ENCODE results near the gene SPRR2G.
"Not testable (repeated sequence)": the region's sequence is repeated elsewhere in the genome, so short reads cannot be mapped to it uniquely, and the experiment has no call there.

The SPRR2G gene

DNA sequence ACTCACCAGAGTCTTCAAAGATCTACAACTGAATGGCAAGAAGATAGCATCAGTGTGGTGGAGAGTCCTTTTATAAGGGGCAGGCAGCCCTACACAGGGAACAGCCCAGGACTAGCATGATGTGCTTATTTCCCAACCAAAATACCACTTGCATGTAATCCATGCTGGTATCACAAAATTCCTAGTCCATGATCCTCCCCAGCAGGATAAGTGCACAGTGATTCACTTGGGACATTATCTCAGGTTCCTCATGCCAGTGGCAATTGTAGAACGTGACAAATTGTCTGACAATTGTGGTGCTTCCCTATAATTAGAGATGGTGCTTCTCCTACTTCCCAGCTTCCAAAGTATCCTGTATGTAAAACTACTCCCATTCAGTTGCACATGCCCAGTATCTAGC, at the start of gene SPRR2G:
SPRR2G (minus strand) TSS at position 45 of the 400 bp plus-strand sequence. CDS start 780 bp downstream, outside the sequence.
- no peak for DNase-seq

DNA sequence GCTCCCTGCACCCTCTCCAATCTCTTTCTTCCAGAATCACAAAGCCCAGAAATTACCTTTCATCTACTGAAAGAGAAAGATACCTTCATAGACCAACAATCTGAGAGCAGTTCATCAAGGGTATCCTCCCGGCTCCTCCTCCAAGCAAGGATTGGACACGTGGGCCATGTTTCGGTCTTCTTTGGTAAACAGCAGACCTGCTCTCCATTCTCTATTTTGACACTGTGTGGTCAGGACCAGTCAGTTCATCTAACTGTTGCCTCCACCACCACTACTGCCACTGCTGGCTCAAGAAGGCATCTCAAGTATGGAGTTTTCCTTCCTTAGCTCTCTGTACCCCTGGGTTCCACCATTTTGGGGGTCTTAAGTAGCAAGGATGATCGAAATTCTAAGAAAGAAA, 44.5 kb upstream of the SPRR2G start:
- no peak for DNase-seq

DNA sequence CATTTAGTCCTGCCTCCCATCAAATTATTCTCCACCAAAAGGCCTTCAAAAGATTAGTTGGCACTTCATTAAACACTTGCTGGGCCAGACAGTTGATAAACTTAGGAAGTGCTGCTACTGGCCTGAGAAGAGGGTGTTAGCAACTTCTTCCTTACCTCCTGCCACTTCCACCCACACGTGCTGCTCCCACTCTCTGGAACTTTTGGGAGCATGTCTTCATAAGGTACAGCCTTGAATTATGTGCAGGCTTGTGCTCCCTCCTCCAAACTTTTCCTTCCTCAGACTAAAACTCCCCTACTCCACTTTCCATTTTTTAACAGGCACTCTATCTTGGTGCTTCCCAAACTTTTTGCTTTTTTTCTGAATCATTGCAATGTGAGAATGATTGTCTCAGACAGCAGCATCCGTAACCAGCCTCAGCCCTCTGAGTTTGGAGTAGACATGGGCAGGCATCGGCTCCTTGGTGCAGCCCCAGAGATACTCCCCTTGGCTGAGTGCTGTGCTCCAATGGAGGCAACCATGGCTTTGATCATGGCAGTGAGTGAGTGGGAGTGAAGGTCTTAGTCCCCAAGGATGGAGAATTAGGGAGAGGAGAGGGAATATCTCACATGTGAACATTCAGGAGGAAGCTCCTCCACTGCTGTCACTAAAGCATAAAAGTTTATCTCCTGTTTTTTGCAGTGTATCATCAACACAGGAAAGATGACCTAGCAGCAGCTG, 43.8 kb upstream of the SPRR2G start:
- no peak for DNase-seq

DNA sequence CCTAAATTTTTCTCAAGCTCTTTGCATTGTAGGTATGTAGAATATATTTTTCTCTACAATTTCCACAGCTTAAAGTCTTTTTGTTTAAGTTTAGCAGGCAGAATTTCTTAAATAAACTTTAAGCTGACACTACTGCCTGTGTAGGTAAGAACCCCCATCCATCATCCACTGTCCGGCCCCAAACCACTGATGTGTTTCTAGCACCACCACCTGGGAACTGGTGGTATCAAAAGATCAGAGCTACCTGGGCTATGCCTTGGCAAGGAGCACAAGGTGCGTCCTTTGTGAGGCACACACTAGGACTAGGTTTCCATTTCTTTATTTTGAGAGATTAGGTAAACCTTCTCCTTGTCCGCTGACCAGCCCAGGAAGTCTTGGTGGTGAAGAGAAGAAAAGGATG, 42.0 kb upstream of the SPRR2G start:
- no peak for DNase-seq

DNA sequence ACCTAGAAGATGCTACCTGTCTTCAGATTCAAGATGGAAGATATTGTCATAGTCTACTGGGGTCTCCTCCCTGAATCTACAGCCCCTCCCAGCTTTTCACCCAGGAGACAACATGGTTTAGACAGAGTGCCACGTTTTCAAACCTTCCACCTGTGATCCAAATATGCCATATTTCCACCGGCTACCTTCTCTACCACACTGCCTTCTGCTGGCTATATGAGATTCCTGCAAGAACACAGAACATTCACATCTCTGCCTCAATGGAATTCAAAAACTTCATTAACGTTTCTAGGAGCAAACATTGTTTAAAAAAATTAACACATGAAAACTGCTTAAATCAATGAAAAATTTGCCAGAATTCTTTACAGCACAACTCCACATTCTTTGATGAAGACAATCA, 39.7 kb upstream of the SPRR2G start:
- DNase-seq: no peak

DNA sequence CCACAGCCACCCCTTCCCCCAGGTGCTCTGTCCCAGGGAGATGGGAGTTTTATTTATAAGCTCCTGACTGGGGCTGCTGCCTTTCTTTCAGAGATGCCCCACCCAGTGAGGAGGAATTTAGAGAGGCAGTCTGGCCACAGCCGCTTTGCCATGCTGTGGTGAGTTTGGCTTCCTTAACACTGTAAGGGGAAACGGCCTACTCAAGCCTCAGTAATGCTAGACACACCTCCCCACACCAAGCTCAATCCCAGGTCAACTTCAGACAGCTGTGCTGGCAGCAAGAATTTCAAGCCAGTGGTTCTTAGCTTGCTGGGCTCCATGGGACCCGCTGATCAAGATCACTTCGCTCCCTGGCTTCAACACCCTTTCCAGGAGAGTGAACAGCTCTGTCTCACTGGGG, 37.6 kb upstream of the SPRR2G start:
- DNase-seq: not testable (repeated sequence)

DNA sequence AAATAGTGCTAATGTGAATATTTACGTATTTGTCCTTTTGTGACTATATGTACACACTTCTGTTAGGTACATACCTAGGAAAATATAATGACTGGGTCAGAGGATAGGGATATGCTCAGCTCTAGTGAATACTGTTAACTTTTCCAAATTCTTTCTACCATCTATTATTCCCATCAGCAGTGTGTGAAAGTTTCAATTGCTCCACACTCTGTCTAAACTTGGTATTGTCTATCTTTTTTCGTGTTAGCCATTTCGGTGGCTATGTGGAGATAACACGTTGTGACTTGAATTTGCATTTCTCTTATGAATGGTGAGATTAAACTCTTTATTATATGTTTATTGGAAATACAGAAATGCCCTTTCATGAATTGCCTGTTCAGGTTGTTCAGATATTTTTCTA, 29.9 kb upstream of the SPRR2G start:
- no peak for DNase-seq

DNA sequence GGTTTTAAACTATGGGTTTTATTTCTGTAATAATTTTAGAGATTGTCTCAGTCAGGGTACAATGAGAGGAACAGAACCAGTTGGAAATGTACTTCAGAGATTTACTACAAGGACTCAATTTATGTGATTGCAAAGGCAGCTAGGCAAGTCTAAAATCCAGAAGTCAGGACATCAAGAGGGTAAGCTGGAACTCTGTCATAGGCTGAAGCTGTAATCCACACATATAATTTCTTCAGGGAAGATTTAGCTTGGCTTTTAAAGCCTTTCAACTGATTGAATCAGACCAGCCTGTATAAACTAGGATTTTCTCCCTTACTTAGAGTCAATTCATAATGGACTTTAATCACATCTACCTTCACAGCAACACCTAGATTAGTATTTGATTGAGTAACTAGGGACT, 28.2 kb upstream of the SPRR2G start:
- no peak for DNase-seq

DNA sequence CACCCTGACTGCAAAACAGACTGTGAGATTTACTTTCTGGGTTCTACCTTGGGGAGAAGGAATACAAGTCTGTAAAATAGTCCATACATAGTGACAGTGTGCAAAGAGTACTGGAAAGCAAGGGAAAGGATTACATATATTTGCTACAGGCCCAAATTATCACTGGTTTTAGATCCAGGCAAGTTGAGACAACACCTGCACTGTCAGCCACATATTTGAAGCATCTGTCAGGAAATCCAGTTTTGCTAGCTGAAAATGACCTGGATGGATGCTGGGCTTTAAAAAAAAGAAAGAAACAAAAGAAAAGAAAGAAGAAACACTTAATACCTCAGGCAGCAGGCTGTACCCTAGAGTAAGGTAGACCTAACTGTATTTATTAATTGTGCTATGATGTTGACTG, 23.9 kb upstream of the SPRR2G start:
- DNase-seq: no peak

DNA sequence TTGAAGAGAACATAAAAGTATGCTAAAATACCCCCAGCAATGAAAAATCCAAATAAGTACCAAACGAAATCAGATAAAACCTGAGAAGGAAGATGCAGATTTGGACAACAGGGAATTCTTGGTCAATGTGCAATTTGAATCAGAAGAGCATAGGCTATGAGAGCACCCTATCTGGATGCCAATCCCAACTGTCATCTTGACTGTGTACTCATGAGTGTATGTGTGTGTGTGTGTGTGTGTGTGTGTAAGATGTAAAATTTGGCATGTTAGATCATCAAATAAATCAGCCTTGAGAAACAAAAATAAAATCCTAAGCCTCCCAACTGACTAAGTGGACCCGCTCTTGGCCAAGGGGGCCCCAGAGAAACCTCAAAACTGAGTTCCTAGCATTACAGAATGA, 18.0 kb upstream of the SPRR2G start:
- DNase-seq: no peak

DNA sequence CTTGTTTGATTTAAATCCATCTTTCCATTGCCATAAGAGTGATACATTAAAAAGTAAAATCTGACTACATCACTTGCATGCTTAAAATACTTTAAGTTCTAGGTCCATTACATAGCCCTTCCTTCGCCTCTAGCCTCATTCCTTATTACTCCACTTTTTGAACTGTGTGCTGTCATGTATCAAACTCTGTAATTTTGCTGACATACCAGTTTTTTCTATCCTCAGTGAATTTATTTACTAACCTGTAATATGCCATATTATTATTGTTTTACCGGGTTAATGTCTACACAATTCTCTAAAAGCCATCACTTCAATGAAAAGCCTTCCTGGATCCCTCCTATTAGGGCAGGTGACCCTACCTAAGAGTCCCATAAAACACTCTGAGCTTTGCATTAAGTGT, 4.9 kb upstream of the SPRR2G start:
- no peak for DNase-seq

DNA sequence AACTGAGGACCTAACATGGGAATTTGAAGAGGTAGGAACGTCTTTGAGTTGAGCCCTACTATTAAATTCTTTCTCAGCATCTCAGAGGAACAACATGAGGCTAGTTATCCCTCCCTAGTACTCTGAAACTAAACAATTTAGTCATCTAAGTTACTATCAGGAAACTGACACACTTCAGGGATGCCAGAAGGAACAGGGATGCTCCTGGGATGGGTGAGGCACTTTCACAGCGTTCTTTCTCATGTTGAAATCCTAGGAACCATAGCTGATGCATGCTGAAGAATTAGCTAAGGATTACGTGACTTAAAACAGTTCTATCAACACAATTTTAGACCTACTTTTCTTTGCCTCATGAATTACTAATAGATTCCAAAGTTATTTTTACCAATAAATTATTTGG, 1.8 kb upstream of the SPRR2G start:
- no peak for DNase-seq

DNA sequence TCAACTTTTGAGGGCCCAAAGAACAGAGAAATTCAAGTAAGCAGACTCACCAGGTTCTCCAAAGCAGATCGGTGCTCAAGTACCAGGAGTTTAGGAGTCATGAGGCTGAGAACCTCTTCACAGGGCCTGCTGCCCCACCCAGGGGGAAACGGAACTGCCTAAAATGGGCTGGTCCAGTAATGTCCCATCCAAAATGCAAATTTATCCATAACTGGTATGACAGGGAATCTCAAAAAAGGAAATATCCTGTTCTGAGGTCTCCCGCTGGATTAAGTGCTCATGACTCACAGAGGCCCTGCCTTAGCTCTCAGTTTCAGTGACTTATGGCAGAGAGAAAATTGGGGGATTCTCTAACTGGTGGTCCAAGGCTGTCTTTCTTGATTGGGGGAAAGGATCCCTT, 9.3 kb downstream of the SPRR2G start:
- DNase-seq: no peak

DNA sequence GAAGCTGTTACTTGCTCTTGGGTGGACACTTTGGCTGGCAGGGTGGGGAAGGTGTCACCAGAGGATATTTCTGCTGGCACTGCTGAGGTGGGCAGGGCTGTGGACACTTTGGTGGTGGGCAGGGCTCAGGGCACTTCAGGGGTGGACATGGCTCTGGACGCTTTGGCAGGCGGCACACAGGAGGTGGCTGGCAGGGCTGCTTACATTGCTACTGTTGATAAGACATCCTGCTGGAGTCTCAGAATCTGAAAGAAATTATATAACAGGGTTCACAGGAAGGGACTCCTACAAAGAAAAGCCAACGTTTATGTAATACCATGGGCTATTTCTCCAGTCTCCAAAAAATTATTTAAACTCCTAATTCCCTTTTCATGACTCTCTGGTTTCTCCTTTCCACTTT, 10.2 kb downstream of the SPRR2G start:
- no peak for DNase-seq

DNA sequence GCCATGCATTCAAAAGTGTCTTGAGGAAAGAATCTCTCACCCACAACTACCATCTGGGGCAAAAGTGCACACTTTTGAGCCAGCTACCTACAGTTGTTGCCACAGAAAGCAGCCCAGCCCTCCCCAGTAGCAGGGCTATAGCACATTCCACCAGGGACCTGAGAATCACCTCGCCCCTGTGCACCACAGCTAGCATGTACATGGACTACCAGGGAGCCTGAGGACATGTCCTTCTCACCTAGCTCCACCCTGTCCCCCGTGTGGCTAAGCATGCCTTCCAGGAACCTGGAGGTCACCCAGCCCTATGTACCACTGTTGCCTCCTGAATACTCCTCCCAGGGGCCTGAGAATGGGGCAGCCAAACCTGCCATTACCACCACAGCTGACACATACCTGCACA, 16.9 kb downstream of the SPRR2G start:
- DNase-seq: no peak

DNA sequence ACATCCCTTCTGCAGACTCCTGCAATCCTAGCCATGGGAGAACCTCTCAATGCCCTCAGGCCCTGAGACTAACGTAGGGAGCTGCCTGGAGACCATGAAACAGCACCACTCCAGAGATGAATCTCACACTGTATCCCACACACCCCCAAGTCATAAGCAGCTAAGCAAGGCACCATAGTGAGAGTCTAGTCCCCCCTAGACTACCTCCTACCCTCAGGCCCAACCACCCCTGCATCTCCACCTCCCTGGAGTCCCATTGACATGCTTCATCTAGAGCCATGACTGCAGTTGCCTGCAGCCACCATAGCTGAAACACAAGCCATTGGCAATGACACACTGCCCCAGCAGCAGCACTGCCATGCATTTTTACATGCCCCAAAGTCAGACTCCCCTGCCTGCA, 17.4 kb downstream of the SPRR2G start:
- no peak for DNase-seq

DNA sequence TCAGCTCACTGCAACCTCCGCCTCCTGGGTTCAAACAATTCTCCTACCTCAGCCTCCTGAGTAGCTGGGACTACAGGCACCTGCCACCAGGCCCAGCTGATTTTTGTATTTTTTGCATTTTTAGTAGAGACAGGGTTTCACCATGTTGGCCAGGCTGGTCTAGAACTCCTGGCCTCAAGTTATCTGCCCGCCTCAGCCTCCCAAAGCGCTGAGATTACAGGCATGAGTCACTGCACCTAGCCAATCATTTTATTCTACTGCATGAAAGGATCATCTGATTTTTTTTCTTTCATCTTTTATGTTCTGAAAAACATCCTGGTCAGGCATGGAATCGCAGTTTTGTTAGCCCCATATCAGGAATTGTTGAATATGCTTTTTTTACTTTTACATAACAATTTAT, 22.0 kb downstream of the SPRR2G start:
- not testable (repeated sequence) for DNase-seq

DNA sequence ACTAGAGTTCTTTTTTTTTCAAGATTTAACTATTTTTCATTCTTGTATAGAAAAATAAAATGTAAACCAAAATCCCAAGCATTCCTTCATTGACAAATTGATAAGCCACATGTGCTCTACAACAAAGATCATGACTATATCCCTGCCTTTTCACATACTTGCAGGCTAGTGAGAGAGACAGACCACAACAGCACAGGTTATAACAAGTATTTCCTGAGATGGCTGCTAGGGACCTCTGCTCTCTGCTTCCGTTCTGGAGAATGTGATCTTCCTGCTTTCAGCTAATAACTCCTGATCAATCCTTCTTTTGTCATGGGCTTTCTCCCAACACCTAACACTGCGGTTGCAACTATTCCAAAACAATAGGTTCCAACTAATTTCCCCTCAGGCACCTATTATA, 23.4 kb downstream of the SPRR2G start:
- DNase-seq: no peak

DNA sequence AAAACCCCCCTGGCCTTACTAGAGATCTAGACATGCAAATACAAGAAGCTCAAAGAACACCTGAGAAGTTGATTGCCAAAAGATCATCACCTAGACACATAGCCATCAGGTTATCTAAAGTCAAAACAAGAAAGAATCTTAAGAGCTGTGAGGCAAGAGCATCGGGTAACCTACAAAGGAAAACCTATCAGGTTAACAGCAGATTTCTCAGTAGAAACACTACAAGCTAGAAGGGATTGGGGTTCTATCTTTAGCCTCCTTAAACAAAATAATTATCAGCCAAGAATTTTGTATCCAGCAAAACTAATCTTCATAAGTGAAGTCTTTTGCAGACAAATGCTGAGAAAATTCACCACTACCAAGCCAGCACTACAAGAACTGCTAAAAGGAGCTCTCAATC, 25.2 kb downstream of the SPRR2G start:
- no peak for DNase-seq

DNA sequence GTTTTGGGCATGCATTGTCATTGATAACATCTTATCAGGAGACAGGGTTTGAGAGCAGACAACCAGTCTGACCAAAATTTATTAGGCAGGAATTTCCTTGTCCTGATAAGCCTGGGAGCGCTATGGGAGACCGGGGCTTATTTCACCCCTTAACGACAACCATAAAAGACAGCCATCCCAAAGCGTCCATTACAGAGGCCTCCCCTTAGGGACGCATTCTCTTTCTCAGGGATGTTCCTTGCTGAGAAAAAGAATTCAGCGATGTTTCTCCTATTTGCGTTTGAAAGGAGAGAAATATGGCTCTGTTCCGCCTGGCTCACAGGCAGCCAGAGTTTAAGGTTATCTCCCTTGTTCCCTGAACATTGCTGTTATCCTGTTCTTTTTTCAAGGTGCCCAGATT, 26.9 kb downstream of the SPRR2G start:
- not testable (repeated sequence) for DNase-seq

DNA sequence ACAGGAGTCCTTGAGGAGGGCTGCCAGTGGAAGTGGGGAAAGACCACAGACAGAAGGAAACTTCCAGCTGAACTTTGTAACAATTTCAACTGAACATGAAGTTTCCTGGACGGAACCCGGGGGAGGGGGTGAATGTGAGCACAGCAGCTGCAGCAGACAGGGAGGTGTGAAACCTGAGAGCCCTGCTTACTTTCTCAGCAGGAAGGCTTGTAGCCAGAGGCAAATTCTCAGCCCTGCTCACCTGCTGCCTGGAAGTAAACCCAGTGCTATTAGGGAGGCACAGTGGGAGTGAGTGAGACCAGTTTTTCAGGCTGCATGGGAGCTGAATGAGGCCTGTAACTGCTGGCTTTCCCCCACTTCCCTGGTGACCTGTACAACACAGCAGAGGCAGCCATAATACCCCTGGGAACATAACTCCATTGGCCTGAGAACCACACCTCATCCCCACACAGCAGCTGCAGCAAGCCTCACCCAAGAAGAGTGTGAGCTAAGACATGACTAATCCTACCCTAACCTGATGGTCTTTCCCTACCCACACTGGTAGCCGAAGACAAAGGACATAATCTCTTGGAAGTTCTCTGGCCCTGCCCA, 27.8 kb downstream of the SPRR2G start:
- no peak for DNase-seq

DNA sequence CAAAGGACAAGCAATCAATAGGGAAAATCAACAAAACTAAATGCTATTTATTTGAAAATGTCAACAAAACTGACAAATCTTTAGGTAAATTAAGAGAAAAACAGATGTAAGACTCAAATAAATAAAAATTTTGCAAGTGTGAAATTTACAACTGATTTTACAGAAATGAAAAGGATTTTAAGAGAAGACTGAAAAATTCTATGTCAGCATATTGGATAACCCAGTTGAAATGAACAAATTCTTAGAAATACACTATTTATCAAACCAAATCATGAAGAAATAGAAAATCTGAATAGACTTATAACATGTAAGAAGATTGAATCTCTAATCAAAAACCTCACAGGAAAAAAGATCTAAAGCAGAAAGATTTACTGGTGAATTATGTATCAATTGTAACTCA, 29.7 kb downstream of the SPRR2G start:
- no peak for DNase-seq

DNA sequence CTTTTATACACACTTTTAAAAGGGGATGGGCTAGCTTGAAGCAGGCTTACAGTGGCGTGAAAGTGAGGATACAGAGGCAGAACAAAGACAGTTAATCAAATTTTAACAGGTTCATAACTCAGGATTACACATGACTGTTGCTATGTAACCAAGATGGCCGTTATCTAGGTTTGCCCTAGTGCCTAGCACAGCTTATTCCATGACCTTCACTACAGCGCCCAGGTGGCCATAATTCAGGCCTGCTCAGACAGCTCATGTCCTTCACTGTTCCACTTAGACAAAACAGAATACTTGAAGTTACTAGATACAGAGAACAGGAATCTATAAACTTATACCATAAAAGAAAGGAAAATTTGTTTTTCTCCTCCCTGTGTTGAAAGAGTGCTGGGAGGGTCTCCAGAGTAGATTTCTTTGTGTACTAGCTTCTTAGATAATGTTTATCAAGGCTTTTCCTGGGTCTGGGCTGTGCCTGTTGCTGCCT, 31.2 kb downstream of the SPRR2G start:
- DNase-seq: no peak

DNA sequence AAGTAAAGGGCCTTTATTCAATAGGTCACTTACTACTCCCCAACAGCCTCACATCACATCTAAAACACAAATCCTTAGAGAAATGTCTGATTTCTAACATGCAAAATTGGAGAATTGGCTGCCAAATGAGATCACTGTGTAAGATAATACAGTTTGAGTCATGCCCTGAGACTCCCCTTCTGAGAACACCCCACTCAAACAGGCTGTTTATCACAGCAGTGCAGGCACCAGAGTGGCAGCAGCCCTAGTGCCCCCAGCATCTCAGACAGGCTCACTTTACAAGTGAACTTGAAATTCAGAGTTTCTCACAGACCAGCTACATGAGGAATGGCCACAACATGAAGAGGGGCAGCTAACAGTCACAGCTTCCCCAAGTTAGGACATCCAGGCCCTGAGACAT, 35.4 kb downstream of the SPRR2G start:
- not testable (repeated sequence) for DNase-seq

DNA sequence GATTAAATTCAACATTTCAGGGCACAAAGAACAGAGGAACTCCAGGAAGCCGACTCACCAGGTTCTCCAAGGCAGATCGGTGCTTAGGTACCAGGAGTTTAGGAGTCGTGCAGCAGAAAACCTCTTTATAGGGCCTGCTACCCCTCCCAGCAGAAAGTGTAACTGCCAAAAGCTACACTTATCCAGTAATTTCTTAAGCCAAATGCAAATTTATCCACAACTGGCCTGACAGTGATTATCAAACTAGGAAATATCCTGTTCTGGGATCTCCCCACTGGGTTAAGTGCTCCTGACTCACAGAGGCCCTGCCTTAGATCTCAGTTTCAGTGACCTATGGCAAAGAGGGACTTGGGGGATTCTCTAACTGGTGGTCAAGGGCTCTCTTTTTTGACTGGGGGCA, 37.3 kb downstream of the SPRR2G start, which contains the start of gene SPRR2F:
SPRR2F (minus strand) TSS at position 101 of the 400 bp plus-strand sequence. CDS start 783 bp downstream, outside the sequence.
- DNase-seq: no peak
